Ovary (tissue), 3 donors: Measurements from ENCODE around the gene OVOL1.

Experiments used
- EP300 ChIP-seq: sonication (generic); formaldehyde crosslinking; IDR thresholded peaks from one replicate; pipeline ENCODE4 v1.6.1; 2017; ENCODE audit warnings: antibody characterized with exemption
- POLR2A ChIP-seq: fragments of 450-650 bp; IDR thresholded peaks from one replicate; pipeline ENCODE4 v1.6.1; 2017; ENCODE audit warnings: antibody characterized with exemption, mild to moderate bottlenecking, moderate library complexity
- TF ChIP-seq, protein P1 (sequence below), 3 donors: fragments of 450-650 bp in 2 of 3; fragments of 200-600 bp in 1 of 3; IDR thresholded peaks; one replicate each; pipeline versions ENCODE4 v1.5.1 to v1.8.0; 2016 to 2022; ENCODE audit warnings: antibody characterized with exemption in 3 of 3, mild to moderate bottlenecking in 1 of 3
- donor health status: DM: no; HTN: no; CAD: no.

- TF ChIP-seq, protein P1, sequence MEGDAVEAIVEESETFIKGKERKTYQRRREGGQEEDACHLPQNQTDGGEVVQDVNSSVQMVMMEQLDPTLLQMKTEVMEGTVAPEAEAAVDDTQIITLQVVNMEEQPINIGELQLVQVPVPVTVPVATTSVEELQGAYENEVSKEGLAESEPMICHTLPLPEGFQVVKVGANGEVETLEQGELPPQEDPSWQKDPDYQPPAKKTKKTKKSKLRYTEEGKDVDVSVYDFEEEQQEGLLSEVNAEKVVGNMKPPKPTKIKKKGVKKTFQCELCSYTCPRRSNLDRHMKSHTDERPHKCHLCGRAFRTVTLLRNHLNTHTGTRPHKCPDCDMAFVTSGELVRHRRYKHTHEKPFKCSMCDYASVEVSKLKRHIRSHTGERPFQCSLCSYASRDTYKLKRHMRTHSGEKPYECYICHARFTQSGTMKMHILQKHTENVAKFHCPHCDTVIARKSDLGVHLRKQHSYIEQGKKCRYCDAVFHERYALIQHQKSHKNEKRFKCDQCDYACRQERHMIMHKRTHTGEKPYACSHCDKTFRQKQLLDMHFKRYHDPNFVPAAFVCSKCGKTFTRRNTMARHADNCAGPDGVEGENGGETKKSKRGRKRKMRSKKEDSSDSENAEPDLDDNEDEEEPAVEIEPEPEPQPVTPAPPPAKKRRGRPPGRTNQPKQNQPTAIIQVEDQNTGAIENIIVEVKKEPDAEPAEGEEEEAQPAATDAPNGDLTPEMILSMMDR (IDR thresholded peaks at IDR 0.05): no peak
- TF ChIP-seq EP300 (no peak), POLR2A (no peak)
Measured at GRCh38 chr11:65833297-65834030, 46.6 kb downstream of the OVOL1 start, which contains the start of gene SNX32.
